Parathyroid adenoma (tissue), 2 donors: ENCODE measurements around the gene MOB3B.

ENCODE experiments used
- H2AFZ ChIP-seq: fragments of 300-600 bp; sonication (generic); one replicate; pipeline ENCODE4 v1.7.0; 2017; ENCODE audit warnings: antibody characterized with exemption, mild to moderate bottlenecking
- H3K27ac ChIP-seq: fragments of 300-600 bp; sonication (generic); one replicate; pipeline ENCODE4 v1.7.0; 2017
- H3K27me3 ChIP-seq: fragments of 300-600 bp; sonication (generic); one replicate; pipeline ENCODE4 v1.7.0; 2017; ENCODE audit warnings: low read length; ENCODE audit not compliant: control insufficient read depth, insufficient read depth
- H3K36me3 ChIP-seq: fragments of 300-600 bp; sonication (generic); one replicate; pipeline ENCODE4 v1.7.0; 2017; ENCODE audit warnings: low read length; ENCODE audit not compliant: control insufficient read depth, insufficient read depth
- H3K4me1 ChIP-seq: fragments of 300-600 bp; sonication (generic); one replicate; pipeline ENCODE4 v1.7.0; 2017; ENCODE audit warnings: control low read depth
- H3K4me2 ChIP-seq: fragments of 300-600 bp; sonication (generic); one replicate; pipeline ENCODE4 v1.7.0; 2017; ENCODE audit warnings: low read length
- H3K4me3 ChIP-seq: fragments of 300-600 bp; sonication (generic); one replicate; pipeline ENCODE4 v1.7.0; 2017; ENCODE audit warnings: low read depth, low read length
- H3K79me2 ChIP-seq: fragments of 300-600 bp; sonication (generic); one replicate; pipeline ENCODE4 v1.7.0; 2017; ENCODE audit warnings: control low read depth
- H3K9ac ChIP-seq: fragments of 300-600 bp; sonication (generic); one replicate; pipeline ENCODE4 v1.7.0; 2017; ENCODE audit warnings: mild to moderate bottlenecking
- H3K9me3 ChIP-seq: fragments of 300-600 bp; sonication (generic); one replicate; pipeline ENCODE4 v1.7.0; 2017; ENCODE audit warnings: low read length; ENCODE audit not compliant: control insufficient read depth
- TF ChIP-seq, protein P1 (sequence below): fragments of 300-600 bp; sonication (generic); IDR thresholded peaks from one replicate; pipeline ENCODE4 v1.7.0; 2017; ENCODE audit warnings: antibody characterized with exemption, mild to moderate bottlenecking
- donor health status: primary hyperparathyroidism.

MOB3B gene

DNA sequence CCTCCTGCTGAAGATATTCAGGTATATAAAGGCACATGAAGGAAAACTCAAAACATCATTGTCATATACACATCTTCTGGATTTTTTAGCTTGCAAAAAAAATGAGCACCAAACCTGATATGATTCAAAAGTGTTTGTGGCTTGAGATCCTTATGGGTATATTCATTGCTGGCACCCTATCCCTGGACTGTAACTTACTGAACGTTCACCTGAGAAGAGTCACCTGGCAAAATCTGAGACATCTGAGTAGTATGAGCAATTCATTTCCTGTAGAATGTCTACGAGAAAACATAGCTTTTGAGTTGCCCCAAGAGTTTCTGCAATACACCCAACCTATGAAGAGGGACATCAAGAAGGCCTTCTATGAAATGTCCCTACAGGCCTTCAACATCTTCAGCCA lies 5.4 kb downstream of the MOB3B start, which contains the start of gene IFNK:
TSS of gene IFNK (plus strand) at position 55 of the 400 bp plus-strand sequence. CDS start at position 102, 47 bp downstream.
- Histone ChIP-seq H2AFZ (no peak within 1 kb of the TSS), H3K4me1 (no peaks in the 10 kb centered on the region), H3K27me3 (no peaks in the 10 kb centered on the region), H3K36me3 (no peaks in the 10 kb centered on the region), H3K9me3 (no peaks in the 10 kb centered on the region), H3K9ac (no peak within 1 kb of the TSS), H3K4me2 (no peak within 1 kb of the TSS), H3K4me3 (no peak within 1 kb of the TSS), H3K79me2 (no peaks in the 10 kb centered on the region), H3K27ac (no peak within 1 kb of the TSS)
- TF ChIP-seq, protein P1, sequence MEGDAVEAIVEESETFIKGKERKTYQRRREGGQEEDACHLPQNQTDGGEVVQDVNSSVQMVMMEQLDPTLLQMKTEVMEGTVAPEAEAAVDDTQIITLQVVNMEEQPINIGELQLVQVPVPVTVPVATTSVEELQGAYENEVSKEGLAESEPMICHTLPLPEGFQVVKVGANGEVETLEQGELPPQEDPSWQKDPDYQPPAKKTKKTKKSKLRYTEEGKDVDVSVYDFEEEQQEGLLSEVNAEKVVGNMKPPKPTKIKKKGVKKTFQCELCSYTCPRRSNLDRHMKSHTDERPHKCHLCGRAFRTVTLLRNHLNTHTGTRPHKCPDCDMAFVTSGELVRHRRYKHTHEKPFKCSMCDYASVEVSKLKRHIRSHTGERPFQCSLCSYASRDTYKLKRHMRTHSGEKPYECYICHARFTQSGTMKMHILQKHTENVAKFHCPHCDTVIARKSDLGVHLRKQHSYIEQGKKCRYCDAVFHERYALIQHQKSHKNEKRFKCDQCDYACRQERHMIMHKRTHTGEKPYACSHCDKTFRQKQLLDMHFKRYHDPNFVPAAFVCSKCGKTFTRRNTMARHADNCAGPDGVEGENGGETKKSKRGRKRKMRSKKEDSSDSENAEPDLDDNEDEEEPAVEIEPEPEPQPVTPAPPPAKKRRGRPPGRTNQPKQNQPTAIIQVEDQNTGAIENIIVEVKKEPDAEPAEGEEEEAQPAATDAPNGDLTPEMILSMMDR: no peak

DNA sequence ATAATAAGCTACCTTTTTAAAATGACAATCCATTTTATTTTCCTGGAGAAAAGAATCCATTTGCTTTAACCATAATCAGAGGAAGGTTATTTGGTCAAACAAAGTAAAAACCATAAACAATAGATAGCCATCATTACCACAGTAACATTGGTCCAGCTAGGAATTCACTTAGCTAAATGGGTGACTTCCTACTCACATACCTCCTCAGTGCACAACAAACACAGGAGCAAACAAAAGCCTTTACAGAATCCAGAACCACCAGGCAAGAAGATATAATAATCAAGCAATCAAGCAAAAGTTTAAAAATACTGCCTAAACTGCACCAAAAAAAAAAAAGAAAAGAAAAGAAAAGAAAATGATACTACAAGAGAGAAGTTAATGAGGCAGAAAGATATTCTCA lies 6.5 kb downstream of the MOB3B start:
- no peaks in the 10 kb centered on the region for H3K27me3 ChIP-seq
- H2AFZ ChIP-seq: no peak overlapping the region
- no peak overlapping the region for H3K27ac ChIP-seq
- no peak overlapping the region for H3K4me2 ChIP-seq
- TF ChIP-seq, protein P1: no peak
- H3K9ac ChIP-seq: no peak overlapping the region
- no peak overlapping the region for H3K4me3 ChIP-seq
- no peaks in the 10 kb centered on the region for H3K4me1 ChIP-seq
- H3K9me3 ChIP-seq: no peaks in the 10 kb centered on the region
- no peaks in the 10 kb centered on the region for H3K79me2 ChIP-seq
- no peaks in the 10 kb centered on the region for H3K36me3 ChIP-seq

DNA sequence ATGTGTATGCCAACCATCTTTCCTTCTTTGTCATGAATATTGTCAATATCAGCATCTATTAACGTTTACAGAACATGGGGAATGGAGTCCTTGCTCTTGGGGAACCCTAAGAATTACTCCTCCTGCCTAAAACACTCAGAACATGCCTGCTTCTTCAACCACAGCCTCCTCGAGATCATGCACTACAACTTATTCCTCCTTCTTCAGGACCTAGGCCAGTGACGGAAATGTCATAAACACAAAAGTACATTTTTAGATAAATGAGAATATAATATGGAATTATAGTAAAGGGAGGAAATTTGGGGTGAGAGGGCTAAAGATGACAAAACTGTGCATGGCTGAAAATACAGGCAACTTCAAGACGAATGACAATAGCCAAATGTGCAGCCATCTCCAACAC lies 8.6 kb downstream of the MOB3B start:
- no peaks in the 10 kb centered on the region for H3K27me3 ChIP-seq
- TF ChIP-seq, protein P1: no peak
- no peak overlapping the region for H3K9ac ChIP-seq
- H3K9me3 ChIP-seq: no peaks in the 10 kb centered on the region
- no peak overlapping the region for H3K27ac ChIP-seq
- H3K4me2 ChIP-seq: no peak overlapping the region
- H3K4me3 ChIP-seq: no peak overlapping the region
- H3K36me3 ChIP-seq: no peaks in the 10 kb centered on the region
- H3K79me2 ChIP-seq: no peaks in the 10 kb centered on the region
- H2AFZ ChIP-seq: no peak overlapping the region
- H3K4me1 ChIP-seq: no peaks in the 10 kb centered on the region

DNA sequence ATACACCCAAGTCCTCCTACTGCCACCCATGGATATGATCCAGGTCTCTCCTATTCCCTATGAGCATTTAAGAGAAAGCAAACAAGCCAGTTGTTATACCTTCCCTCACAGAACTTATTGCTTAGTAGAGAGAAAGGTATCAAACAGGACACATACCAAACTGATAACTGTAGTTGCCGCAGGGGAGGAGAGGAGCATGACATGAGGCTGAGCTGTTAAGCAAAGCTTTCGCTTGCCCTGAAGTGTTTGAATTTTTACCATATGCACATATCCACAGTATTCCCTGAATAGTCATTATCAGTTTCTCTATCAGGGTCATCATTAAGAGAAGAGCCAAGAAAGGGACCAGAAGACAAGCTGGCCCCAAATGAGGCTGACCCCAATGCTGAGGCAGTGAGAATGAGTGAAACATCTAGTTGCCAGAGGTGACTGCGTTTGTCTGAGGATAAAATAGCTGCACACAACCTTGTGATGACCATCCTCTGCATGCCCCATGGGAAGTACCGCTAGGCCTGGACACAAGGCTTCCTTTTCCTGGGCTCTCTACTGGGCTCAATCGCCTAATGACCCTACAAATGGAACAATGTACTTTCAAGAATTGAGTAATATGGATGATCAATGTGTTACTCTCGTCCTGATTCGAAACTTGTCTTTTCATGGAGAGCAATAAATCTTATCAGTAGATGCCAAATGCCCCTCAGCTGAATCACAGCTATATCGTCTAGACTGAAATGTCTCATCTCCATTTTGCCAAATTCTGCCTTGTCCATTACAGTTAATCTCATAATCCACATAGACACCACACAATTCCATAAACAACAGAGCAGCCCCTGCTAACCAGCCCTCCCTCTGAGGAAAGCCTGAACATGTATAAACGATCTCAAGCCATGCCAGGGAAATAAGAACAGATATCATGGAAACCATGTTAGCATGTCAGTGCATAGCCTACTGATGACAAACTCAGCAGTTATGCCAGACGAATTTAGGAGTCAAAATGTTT lies 9.8 kb downstream of the MOB3B start:
- H3K27me3 ChIP-seq: no peaks in the 10 kb centered on the region
- TF ChIP-seq, protein P1: no peak
- H3K4me3 ChIP-seq: no peak overlapping the region
- no peak overlapping the region for H3K9ac ChIP-seq
- no peaks in the 10 kb centered on the region for H3K4me1 ChIP-seq
- H2AFZ ChIP-seq: no peak overlapping the region
- H3K36me3 ChIP-seq: no peaks in the 10 kb centered on the region
- no peak overlapping the region for H3K27ac ChIP-seq
- H3K4me2 ChIP-seq: no peak overlapping the region
- no peaks in the 10 kb centered on the region for H3K79me2 ChIP-seq
- no peaks in the 10 kb centered on the region for H3K9me3 ChIP-seq
